NCI-H2081 (cell line): ENCODE measurements around the gene TTC22.

Experiments used
- DNase-seq, 2 experiments: peaks; one replicate each; lab custom pipeline; 2025; lab: John Stamatoyannopoulos, UW

The TTC22 gene

DNA sequence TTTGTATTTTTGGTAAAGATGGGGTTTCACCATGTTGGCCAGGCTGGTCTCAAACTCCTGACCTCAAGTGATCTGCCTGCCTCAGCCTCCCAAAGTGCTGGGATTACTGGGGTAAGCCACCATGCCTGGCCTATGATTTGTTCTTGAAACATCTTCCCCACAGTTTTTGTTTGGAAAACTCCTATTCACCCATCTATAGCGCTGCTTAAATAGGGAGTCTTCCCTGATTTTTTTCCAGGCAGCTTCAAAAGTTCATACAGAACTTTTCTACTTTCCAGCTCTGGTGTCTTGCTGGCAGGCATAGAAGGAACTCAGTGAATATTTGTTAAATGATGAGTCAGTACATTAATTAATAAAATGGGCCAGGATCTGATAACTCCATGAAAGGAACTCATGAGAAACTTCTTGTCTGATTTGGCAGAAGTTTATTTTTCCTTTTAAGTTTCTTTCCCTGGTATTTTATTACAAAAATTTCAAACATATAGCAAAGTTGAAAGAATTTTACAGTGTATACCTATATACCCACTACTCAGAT lies 33.0 kb upstream of the TTC22 start:
- no peak for DNase-seq

DNA sequence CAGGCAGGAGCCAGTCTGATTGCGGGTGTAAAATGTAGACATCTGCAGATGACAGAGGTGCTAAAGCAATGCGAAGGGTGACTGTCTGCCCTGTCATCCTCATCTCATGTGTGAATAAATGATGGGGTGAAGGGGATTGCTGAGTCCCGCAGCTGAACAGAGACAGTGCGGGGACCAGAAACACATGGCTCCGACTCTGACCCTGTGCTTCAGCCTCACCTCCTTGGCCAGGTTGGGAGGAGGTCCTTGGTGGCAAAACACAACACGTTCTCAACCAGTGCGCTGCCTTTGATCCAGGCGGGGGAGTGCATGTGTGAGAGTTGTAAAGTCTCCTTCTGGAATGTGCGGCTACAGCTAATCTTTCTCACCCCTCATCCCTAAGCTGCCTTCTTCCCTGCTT lies 32.0 kb upstream of the TTC22 start:
- no peak for DNase-seq

- DNase-seq, result no peak
Observed at GRCh38 chr1:54826226-54826816, 25.2 kb upstream of the TTC22 start.

DNA sequence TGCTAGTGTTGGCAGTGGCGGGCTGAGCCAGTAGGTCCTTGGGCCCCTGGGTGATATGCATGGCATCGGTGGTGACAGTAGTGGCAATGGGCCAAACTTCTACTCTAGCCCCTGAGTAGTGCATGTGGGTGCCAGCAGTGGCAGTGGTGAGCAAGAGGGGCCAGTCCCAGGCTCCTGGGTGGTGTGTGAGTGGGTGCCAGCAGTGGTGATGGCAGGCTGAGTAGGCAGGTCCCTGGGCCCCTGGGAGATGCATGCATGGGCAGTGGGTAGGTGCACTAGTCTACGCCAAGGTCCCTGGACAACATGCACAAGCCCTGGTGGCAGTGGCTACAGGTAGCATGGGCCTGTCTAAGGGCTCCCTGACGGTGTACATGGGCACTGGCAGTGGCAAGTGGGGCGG lies 24.6 kb upstream of the TTC22 start:
- DNase-seq, result no peak

DNA sequence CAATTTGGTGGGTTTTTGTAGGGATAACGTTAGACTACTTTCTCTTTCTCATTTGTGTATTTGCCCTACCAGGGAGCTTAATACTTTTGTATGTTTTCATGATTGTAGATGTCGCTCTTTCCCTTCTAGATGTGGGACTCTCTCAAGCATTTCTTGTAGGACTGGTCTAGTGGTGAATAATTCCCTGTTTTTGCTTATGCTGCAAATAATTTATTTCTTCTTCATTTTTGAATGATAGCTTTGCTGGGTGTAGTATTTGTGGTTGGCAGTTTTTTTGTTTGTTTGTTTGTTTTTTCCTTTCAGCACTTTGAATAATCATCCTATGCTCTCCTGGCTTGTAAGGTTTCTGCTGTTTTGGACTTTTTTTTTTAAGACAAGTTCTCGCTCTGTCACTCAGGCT lies 22.5 kb upstream of the TTC22 start:
- no peak for DNase-seq

- no peak for DNase-seq
Observed at GRCh38 chr1:54819733-54820132, 18.6 kb upstream of the TTC22 start.

DNA sequence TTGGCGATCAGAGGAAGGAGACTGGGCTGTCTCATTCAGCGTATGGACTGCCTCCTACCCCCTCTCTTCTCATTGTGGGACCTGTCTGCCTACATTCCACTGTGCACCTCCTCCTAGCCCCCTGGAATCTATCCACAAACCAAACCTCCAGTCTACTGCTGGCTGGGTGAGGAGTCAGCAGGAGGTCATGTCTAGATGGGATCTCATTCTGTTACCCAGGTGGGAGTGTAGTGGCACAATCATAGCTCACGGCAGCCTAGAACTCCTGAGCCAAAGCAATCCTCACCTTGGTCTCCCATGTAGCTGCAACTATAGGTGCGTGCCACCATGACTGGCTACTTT lies 18.0 kb upstream of the TTC22 start:
- no peak for DNase-seq

DNA sequence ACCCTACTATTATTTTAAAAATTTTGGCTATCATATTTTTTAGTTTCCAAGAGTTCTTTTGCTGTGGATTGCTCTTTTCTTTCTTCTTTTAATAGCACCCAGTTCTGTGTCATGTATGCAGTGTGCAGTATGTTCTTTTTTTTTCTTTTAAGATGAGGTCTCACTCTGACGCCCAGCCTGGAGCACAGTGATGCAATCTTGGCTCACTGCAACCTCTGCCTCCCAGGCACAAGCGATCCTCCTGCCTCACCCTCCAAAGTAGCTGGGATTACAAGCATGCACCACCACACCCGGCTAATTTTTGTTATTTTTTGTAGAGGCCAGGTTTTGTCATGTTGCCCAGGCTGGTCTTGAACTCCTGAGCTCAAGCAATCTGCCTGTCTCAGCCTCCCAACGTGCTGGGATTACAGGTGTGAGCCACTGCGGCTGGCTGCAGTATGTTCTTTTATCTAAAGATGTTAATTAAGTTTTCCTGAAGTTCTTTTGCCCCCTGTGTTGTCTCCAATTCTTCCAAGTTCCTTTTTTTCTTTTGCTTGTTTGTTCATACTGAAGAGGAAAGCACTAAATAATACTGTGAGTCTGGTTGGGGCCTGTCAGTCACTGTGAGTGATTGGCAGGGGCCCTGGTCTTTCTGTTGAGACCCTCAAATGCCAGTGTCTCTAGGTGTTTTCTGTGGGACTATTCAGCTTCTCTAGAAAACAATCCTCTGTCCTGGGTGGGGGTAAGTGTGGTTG lies 17.5 kb upstream of the TTC22 start:
- DNase-seq, result no peak

DNA sequence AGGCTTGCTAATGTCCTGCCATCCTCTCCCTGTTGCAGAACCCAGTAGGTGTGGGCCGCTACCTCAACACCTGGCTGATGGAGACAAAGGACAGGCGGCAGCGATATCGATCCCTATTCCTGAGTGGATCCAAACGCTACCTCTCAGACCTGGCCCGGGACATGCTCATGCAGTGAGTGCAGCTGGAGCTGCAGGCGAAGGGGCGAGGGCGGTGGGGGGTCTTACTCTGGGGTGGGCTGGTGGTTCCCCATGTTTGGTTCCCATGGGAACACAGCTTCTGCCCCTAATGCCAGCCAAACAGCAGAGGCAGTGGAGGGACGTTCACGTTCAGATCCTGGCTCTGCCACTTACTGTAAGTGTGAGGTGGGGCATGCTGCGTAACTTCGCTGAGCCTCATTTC lies 15.8 kb upstream of the TTC22 start:
- DNase-seq, result no peak

DNA sequence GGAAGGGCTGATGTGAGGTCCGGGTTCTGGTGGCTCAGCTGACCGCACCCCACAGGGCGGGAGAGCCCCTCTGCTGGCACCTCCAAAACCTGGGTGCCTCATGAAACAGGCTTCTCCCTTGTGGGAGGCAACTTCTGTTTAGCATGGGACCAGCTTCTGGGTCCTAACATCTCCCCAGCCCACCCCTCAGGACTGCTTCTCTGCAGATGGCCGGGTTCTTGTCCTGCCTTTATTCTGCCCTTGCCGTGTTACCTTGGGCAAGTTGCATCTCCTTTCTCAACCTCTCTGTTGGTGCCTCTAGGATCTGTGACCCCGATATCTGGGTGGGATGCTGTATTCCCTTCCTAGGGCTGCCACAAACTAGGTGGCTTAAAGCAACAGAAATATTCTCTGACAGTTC lies 15.0 kb upstream of the TTC22 start:
- DNase-seq, result no peak

DNA sequence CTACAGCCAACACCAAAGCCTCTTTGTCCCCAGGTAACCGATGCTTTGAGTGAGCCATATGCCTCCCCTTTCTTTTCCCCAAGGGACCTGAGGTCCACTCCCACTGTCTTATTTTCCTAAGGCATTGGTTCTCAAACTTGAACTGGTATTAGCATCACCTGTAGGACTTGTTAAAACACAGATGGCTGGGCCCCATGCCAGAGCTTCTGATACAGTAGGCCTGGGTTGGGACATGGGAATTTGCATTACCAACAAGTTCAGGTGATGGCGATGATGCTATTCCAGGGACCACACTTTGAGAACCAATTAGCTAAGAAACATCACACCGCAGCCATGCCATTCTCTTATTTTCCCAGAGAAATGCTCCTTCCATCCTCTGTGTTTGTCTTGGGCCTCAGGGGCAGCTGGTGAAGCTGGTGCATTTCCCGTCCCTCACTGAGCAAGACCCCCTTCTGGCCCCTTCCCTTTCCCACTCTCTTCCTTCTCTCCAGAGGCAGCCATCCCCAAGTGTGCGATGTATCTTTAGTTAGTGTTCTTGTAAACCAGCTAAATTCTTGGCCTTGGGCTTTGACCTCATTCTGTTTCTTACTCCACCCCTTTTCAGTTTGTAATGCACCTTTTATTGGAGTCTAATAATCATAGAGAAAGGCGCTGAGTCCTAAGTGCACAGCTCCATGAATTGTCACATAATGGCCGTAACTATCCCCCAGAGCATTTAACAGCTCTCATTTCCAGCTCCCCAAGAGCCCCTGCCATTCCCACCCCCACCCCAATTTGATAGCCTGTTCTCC lies 14.2 kb upstream of the TTC22 start:
- no peak for DNase-seq

GRCh38 chr1:54814571-54814970 lies 13.4 kb upstream of the TTC22 start:
- DNase-seq, result no peak

DNA sequence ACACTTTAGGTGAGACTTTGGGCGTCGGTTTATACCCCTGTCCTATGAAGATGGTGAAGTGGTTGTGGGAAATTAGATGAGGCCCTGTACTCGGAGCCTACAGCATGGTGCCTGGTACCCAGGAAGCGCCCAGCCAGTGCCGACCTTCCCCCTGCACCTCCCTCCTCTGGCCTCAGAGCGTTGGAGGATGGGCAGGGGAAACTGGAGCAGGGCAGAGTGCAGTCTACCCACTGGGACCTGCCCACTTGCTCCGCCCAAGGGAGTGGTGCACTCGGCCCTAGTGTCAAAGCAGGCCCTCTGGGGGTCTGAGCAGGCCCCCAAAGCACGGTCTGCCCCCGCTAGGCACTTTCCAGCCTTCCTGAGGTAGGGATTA lies 13.0 kb upstream of the TTC22 start:
- no peak for DNase-seq

GRCh38 chr1:54813485-54814125 lies 12.5 kb upstream of the TTC22 start:
- no peak for DNase-seq

- DNase-seq, result no peak
Observed at GRCh38 chr1:54812801-54813484, 11.8 kb upstream of the TTC22 start.

DNA sequence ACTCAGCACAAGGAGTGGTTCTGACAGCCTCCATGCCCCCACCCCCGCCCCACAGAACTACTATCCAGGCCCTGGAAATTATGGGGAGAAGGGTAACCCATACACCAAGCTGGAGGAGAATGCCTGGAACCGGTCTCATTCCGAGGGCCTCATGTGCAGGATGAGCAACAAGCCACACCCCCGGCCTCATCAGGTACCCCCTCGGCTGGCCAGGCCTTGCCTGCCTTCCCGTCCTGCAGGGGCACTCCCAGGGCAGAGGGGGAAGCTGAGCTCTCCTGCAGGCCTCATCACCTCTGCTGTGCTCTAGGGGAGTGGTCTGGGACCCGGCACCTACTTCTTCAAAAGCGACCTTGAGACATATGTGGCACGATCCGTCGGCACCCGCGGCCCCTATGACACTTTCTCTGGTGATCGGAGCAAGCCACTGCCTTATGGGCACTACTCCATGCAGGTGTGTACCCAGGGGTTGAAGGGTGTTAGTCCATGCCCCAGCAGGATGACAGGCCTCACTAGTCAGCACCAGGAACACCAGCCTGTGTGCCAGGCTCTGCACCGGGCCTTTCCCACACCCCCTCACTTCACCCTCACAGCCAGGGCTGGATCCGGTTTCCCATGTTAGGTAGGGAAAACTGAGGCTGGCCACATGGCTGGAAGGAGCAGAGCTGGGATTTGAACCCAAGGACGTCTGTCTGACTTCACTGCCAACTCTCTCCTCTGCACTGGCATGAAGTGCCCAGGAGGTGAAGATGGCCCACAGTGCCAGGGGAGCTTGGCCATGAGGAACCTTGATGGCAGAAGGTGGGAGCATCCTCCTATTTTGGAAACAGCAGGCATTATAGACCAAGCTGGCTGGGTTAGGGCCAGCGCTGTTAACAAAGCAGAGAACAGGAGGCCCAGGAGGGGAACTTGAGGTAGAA lies 10.9 kb upstream of the TTC22 start:
- DNase-seq, result no peak

DNA sequence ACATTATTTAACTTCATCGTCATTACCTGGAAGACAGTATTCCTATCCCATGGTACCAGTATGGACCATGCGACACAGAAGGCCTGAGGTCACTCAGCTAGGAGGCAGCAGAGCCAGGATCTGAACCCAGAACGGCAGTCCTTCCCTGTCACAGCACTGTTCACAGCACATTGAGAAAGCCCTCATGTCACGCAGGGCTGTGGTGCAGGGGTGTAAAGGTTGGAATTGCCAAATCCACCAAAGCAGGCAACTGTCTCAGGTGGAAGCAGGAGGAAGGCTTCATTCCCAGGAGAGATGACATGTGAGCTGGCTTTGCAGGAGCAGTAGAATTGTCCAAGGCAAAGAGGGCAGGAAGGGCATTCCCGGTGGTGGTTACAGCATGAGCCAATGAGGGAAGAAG lies 9.9 kb upstream of the TTC22 start:
- no peak for DNase-seq

DNA sequence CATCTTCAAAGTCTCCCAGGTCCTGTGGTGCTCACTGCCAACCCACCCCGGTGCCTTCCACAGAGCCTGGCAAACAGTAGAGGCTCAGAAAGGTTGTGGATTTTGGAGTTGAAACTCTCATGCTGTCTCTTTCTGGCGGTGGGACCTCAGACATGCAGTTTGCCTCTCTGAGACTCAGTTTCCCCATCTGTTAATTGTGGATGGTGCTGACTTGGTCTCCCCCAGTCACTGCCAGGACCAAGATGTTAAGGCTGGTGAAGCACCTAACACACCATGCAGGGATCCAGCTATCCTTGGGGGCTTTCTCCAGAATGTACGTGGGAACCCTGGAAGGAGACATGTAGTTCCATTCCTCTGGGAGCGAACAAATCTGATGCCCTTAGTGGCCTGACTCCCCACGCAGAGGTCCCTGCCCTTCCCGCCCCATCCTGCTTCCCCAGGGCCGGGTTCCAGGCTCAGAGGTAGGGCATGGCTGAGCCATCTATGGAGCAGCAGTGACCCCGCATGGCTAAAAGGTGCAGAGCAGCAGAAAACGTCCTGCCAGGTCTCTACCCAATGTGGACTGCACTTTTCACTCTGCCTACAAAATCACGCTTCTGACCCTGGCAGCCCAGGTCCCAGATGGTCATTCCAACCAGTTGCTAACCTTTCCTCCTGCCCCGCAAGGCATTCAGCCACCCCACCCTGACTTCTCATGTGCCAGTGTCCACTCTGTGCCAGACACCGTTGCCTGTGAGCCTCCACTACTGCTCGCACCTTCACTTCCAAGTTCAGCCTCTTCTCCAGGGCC lies 9.2 kb upstream of the TTC22 start:
- DNase-seq, result peak; percentile 38 to 40

DNA sequence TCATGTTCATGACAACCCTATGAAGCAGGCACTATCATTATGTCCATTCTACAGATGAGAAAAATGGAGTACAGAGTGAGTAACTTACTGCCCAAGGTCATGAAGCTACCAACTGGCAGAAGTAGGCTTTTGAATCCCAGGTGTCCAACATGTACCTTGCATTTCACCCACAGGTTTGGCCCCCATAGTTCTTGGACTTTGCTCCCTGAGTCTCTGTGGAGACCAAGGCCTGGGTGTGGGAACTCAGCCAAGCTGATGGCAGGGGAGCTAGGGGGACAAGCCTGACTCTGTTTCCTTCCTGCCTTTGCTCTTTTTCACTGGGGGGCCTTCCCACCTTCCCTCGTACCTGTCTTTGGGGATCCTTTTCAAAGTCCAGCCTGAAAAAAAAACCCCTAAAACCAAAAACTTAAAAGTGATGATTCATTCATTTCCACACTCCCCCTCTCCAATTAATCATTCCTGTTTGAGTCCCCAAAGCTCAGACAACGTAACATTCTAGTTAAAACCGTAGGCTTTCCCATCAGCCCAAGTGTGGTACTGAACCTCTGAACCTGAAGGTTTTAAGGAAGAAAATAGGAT lies 8.5 kb upstream of the TTC22 start:
- no peak for DNase-seq
